Gastroesophageal sphincter (tissue), 4 donors: Measurements from ENCODE around the gene FNDC11. TPM values are rescaled to one million over a fixed set of nuclear protein-coding genes. Genes with fewer than 3 reads are reported as not detected.
"Not testable (repeated sequence)": the region's sequence is repeated elsewhere in the genome, so short reads cannot be mapped to it uniquely, and the experiment has no call there.

Source experiments
- ATAC-seq: fragments of 150-250 bp; one replicate; pipeline ENCODE4 v1.9.1; 2016; ENCODE audit warnings: mild to moderate bottlenecking, moderate library complexity
- H3K27ac ChIP-seq, 4 donors: fragments of 200-600 bp; sonication (generic) in 3 of 4; 1 replicate in 3 of 4; 2 replicates in 1 of 4; pipeline ENCODE4 v1.5.1; 2016 to 2019
- H3K27me3 ChIP-seq: fragments of 200-600 bp; sonication (generic); one replicate; pipeline ENCODE4 v1.5.1; 2019
- H3K36me3 ChIP-seq, 2 donors: fragments of 200-600 bp; sonication (generic); one replicate each; pipeline ENCODE4 v1.5.1; 2019; ENCODE audit warnings: control low read depth in 1 of 2
- H3K4me1 ChIP-seq, 3 donors: fragments of 200-600 bp; sonication (generic); 1 replicate in 2 of 3; 2 replicates in 1 of 3; pipeline ENCODE4 v1.5.1; 2016 to 2019; ENCODE audit warnings: control low read depth in 2 of 3
- H3K4me3 ChIP-seq, 2 donors: fragments of 200-600 bp; sonication (generic); one replicate each; pipeline ENCODE4 v1.5.1; 2019; ENCODE audit warnings: mild to moderate bottlenecking in 1 of 2, moderate library complexity in 1 of 2
- H3K9me3 ChIP-seq, 3 donors: fragments of 200-600 bp; sonication (generic); one replicate each; pipeline ENCODE4 v1.5.1; 2017 to 2019; ENCODE audit warnings: control low read depth in 2 of 3
- EP300 ChIP-seq: sonication (generic); formaldehyde crosslinking; IDR thresholded peaks from one replicate; pipeline ENCODE4 v1.6.1; 2017; ENCODE audit warnings: antibody characterized with exemption, mild to moderate bottlenecking
- POLR2A ChIP-seq, 2 donors: fragments of 450-650 bp; IDR thresholded peaks; one replicate each; pipeline ENCODE4 v1.6.1; 2017; ENCODE audit warnings: antibody characterized with exemption in 2 of 2, mild to moderate bottlenecking in 2 of 2, moderate library complexity in 1 of 2
- POLR2AphosphoS5 ChIP-seq: sonication (generic); formaldehyde crosslinking; IDR thresholded peaks from one replicate; pipeline ENCODE4 v1.6.1; 2017; ENCODE audit warnings: antibody characterized with exemption
- WGBS, 2 donors: methylation state at CpG; one replicate each; pipeline ENCODE4 v1.1.5; 2018; ENCODE audit warnings: low coverage in 1 of 2; 5-methylcytosine and 5-hydroxymethylcytosine counted together
- total RNA-seq, 4 donors: library from RNA; depleted of rRNA; stranded (reverse); fragments of >200 nt; gene quantifications; one replicate each; pipeline ENCODE4 v1.1.0, GENCODE V29; 2016
- TF ChIP-seq, protein P1 (sequence below), 4 experiments: fragments of 200-600 bp in 2 of 4; fragments of 450-650 bp in 2 of 4; sonication (generic) in 1 of 4; IDR thresholded peaks; one replicate each; pipeline ENCODE4 v1.5.1; 2017 to 2019; ENCODE audit warnings: antibody characterized with exemption in 4 of 4, mild to moderate bottlenecking in 2 of 4, moderate library complexity in 2 of 4

The FNDC11 gene
- total RNA-seq, 4 donors from 2014 or later, result 0.27 TPM; not detected in 3

DNA sequence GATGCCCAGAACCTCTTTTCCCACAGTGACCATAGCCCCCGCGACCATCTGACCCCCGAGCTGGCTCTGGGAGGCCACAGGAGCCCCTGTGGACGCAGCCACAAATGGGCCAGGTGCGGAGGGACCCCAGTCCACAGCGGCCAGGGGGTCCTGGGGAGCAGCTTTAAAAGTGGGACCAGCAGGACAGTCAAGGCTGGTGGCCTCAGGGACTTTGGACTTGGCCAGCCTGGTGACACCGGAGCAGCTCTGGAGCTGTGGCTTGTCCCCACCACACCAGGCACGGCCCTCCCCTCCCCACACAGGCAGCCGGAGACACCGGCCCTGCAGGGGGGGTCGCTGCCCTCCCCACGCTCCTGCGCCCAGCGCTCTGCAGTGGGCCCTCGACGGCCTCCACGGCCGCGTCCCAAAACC is 3.5 kb downstream of the FNDC11 start:
- Histone ChIP-seq H3K27ac (no peak overlapping the region), H3K36me3 (peaks cover 0 to 46% of the 10 kb centered on the region in 2 donors), H3K27me3 (peaks cover 32% of the 10 kb centered on the region), H3K4me1 (peaks cover 0 to 20% (median 10%) of the 10 kb centered on the region in 3 donors), H3K9me3 (no peaks in the 10 kb centered on the region), H3K4me3 (no peak overlapping the region)
- WGBS, 2 donors, result no CpG with 5 or more reads among the region's 19 CpGs
- TF ChIP-seq EP300, result no peak
- TF ChIP-seq POLR2AphosphoS5, result no peak
- TF ChIP-seq POLR2A (IDR thresholded peaks at IDR 0.05), result no peak
- TF ChIP-seq, protein P1, sequence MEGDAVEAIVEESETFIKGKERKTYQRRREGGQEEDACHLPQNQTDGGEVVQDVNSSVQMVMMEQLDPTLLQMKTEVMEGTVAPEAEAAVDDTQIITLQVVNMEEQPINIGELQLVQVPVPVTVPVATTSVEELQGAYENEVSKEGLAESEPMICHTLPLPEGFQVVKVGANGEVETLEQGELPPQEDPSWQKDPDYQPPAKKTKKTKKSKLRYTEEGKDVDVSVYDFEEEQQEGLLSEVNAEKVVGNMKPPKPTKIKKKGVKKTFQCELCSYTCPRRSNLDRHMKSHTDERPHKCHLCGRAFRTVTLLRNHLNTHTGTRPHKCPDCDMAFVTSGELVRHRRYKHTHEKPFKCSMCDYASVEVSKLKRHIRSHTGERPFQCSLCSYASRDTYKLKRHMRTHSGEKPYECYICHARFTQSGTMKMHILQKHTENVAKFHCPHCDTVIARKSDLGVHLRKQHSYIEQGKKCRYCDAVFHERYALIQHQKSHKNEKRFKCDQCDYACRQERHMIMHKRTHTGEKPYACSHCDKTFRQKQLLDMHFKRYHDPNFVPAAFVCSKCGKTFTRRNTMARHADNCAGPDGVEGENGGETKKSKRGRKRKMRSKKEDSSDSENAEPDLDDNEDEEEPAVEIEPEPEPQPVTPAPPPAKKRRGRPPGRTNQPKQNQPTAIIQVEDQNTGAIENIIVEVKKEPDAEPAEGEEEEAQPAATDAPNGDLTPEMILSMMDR (IDR thresholded peaks at IDR 0.05), result no peak
- ATAC-seq, result no peak

DNA sequence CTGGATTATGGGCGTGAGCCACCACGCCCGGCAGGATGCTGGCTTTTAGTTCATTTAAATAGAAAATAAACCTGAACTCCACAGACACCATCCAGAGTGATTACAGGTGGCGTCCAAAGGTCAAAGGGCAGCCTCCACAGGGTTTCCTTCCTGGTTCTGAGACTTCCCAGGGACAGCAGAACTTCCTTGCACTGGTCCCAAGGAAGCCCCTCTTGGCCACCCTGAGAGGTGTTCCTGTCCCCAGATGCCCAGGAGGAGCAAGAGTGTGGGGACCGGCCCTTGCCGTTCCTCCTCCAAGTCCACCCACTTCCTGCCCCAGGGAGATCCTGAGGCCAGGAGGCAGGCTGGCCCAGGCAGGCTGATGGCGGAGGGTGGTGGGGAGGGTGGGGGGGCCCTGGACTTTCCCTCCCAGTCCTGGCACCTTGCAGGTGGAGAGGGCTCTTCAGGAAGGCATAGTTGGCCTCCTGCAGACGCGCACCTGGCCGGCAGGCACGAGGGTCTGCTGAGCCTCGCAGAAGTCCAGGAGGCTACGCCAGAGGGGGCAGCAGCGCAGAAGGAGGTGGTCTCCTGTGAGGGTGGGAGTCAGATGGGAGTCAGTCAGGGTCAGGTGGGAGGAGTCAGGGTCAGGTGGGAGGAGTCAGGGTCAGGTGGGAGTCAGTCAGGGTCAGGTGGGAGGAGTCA is 5.0 kb downstream of the FNDC11 start:
- Histone ChIP-seq H3K27me3 (peaks cover 17% of the 10 kb centered on the region), H3K36me3 (peaks cover 0 to 60% of the 10 kb centered on the region in 2 donors), H3K4me1 (peaks cover 0 to 7% (median 5%) of the 10 kb centered on the region in 3 donors), H3K4me3 (no peak overlapping the region), H3K9me3 (no peaks in the 10 kb centered on the region), H3K27ac (no peak overlapping the region)
- no peak for TF ChIP-seq POLR2AphosphoS5
- TF ChIP-seq POLR2A (IDR thresholded peaks at IDR 0.05), result no peak
- no peak for TF ChIP-seq EP300
- TF ChIP-seq, protein P1 (IDR thresholded peaks at IDR 0.05), result no peak
- 100% methylated on average over 2 of the region's 14 CpGs; no CpG with 5 or more reads in 1 of the 2 donors for WGBS, 2 donors
- ATAC-seq, result no peak

GRCh38 chr20:63559485-63560332 is 5.8 kb downstream of the FNDC11 start:
- H3K4me3 ChIP-seq, H3K4me1 ChIP-seq, H3K9me3 ChIP-seq, H3K27ac ChIP-seq, ATAC-seq, H3K27me3 ChIP-seq: not testable (repeated sequence)
- peaks cover 0 to 68% of the 10 kb centered on the region in 2 donors for H3K36me3 ChIP-seq
- no CpG with 5 or more reads among the region's 31 CpGs for WGBS, 2 donors

DNA sequence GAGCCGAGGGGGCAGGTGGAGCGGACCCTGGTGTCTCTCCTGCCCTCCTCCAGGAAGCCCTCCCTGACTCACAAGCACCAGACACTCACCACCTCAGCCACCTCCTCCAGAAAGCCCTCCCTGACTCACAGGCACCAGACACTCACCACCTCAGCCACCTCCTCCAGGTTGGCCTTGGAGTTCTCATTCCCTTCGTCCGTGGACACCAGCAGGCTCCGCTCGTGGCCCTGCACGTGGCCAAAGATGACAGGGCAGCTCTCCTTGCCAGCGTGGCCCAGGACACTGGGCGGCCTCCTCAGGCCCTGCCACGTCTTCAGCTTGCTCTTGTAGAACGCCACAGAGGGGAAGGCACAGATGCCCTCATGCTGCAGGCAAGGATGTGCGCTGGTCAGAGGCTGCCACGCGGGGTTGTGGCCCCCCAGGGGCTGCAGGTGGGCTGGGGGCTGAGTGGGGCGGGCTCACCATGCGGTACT is 6.4 kb downstream of the FNDC11 start:
- H3K4me3 ChIP-seq, result no peak overlapping the region
- H3K27ac ChIP-seq, result no peak overlapping the region
- H3K36me3 ChIP-seq, result peaks cover 0 to 74% of the 10 kb centered on the region in 2 donors
- no peak for ATAC-seq
- no peaks in the 10 kb centered on the region for H3K9me3 ChIP-seq
- H3K4me1 ChIP-seq, result no peaks in the 10 kb centered on the region
- WGBS, 2 donors, result no CpG with 5 or more reads among the region's 16 CpGs
- peaks cover 8% of the 10 kb centered on the region for H3K27me3 ChIP-seq
- TF ChIP-seq POLR2A (IDR thresholded peaks at IDR 0.05), result no peak
- TF ChIP-seq EP300, result no peak
- no peak for TF ChIP-seq POLR2AphosphoS5
- TF ChIP-seq, protein P1 (IDR thresholded peaks at IDR 0.05), result no peak

GRCh38 chr20:63560856-63561609 is 7.1 kb downstream of the FNDC11 start:
- TF ChIP-seq POLR2A (IDR thresholded peaks at IDR 0.05) (no peak), EP300 (no peak), POLR2AphosphoS5 (no peak)
- TF ChIP-seq, protein P1 (IDR thresholded peaks at IDR 0.05), result no peak
- no peak overlapping the region for H3K27ac ChIP-seq
- H3K27me3 ChIP-seq, result peaks cover 8% of the 10 kb centered on the region
- 87% methylated on average over 7 of the region's 26 CpGs; no CpG with 5 or more reads in 1 of the 2 donors for WGBS, 2 donors
- no peaks in the 10 kb centered on the region for H3K4me1 ChIP-seq
- H3K4me3 ChIP-seq, result no peak overlapping the region
- peaks cover 0 to 81% of the 10 kb centered on the region in 2 donors for H3K36me3 ChIP-seq
- ATAC-seq, result no peak
- no peaks in the 10 kb centered on the region for H3K9me3 ChIP-seq
